Right lung (tissue), 5 donors: ENCODE results near the gene PFDN5. TPM values are rescaled to one million over a fixed set of nuclear protein-coding genes. Genes with fewer than 3 reads are reported as not detected.
"Not testable (repeated sequence)": the region's sequence is repeated elsewhere in the genome, so short reads cannot be mapped to it uniquely, and the experiment has no call there.

ENCODE experiments used
- DNase-seq, 2 donors: peaks; one replicate each; pipeline ENCODE4 v3.0.0-alpha.2; 2013
- polyA plus RNA-seq, 5 donors: library from polyadenylated mRNA; unstranded; fragments of 120-200 nt; gene quantifications; one replicate each; pipeline versions ENCODE4 v1.2.1 to v1.2.3, GENCODE V29; 2013; ENCODE audit warnings: inconsistent platforms in 1 of 5, low replicate concordance in 1 of 5; ENCODE audit not compliant: insufficient read length in 5 of 5, insufficient read depth in 1 of 5

The PFDN5 gene
- polyA plus RNA-seq, 5 donors, result 683 to 991 (median 734) TPM

DNA sequence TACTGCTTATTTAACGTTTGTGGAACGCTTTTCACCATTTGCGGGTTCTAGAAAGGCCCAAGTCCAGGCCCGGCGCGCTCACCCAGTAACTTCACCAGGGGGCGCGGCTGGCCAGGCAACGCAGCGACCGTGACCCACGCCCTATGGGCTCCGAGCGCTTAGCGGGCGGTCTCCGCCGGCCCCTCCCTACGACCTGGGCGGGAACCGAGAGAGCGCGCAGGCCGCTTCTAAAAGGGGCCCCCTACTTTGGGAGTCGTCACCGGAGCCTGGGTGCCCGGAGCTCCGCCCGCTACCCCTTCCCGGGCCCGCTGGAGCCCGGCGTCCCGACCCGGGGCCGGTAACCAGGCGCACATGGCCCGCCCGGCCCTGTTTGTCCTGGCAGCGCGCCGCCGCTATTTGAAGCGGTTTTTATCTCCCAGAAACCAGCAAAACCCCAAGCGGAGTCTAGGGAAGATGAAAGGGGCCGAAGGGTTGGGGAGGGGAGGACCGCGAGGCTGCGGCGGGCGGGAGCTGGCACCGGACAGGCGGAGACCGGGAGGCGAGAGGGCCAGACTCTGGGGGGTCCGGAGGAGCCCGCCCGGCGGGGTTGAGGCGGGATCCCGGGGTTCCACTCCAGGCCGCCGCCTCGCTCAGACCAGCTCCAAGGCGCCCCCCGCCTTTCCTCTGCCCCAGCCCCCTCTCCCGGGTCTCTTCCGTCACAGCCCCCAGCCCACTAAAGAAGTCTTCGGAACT lies 29.6 kb downstream of the PFDN5 start:
- DNase-seq, result peak; percentile 93

DNA sequence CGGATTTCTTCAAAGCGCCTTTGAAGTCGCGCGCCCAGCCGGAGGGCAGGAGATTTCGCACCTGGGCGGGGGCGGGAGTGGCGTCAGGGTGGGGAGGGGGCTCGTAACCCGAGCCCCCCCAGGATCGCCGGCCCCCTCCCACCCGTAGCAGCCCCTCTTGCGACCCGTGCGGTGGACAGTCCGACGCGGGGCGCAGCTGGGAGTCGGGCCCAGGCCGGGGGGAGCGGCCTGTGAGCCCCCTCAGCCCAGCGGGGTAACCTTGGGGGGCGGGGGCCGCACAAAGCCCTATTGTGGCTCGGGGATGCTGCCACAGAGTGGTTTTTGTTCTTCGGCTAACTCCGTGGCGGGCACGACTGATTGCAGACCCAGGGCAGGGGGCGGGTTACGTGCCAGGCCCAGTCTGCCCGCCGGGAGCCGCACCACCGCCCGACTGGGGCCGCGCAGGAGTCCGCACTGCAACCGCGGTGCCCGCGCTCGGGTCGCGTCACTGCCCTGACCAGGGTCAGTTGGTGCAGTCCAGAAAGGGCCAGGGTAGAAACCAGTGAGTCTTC lies 30.2 kb downstream of the PFDN5 start:
- peak; percentile 31 to 39 for DNase-seq

DNA sequence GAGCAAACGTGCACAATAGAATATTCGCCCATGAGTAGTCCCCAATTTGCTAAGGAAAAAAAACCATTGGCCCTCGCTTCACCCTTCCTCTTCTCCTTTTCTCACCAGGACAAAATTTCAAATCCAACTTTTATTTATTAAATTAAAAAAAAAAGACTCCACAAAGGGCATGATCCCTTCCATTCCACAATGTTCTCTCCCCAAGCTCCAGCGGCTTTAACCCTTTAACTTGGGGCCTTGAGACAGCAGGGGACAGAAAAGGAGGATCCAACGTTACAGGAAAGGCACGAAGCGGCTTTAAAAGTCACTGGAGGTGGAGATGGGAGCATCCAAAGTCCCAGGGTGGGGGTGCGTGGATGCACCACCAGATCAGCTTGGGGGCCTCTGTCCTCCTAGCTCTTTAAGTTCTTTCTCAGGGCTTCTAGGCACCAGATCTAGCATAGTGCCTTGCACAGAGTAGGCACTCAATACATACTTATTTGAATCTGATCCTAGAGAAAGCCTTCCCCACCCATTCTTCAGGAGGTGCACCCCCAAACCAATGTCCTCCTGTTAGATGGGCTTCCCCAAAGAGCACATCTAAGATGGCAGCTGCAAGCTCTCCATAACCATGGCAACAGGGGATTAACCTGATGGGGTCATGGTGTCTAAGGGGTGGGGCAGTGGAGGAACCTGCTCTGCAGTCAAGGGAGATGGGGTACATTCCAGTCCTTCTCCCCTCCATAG lies 31.3 kb downstream of the PFDN5 start:
- DNase-seq, result no peak

DNA sequence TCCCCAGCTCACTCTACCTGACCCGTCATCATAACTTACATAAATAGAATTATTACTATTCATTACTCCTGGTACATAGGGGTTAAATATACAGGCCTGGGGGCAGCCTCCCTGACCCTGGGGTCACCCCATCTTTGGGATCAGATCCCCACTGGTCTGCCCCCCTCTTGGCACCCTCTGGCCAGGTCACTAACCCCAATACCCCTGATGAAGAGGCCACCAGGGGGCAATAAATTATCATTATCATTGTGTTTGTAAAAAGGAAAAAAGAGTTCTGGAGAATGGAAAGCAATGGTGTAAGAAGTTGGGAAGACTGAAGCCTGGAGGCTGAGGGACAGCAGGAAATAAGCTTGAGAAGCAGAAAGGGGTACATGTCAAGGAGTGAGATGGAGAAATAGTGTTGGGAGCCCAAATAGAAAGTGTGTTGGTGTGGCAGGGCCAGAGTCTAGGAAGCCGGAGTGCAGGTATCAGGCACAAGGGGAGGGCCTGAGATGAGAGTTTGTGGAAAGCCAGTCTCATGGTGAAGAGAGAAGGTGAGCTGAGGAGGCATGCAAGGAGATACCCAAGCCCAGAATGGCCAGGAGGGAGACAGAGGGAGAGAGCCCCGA lies 32.2 kb downstream of the PFDN5 start:
- no peak for DNase-seq

DNA sequence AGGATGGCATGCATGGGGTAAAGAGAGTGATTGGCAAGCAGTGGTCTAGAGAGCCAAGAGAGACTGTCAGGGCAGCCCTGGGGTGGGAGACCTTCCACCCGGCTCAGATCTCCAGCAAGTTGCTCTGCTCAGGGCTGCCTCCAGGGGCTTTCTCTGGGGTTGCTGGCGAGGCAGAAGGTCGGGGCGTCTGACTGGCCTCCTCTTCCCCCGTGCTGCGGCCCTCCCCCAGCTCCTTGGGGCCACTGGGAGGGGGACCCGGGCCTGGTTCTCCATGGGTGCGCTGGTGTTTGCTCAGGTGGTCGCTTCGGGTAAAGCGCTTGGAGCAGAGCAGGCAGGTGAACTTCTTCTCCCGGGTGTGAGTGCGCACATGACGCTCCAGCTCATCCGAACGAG lies 32.7 kb downstream of the PFDN5 start:
- DNase-seq, result no peak

DNA sequence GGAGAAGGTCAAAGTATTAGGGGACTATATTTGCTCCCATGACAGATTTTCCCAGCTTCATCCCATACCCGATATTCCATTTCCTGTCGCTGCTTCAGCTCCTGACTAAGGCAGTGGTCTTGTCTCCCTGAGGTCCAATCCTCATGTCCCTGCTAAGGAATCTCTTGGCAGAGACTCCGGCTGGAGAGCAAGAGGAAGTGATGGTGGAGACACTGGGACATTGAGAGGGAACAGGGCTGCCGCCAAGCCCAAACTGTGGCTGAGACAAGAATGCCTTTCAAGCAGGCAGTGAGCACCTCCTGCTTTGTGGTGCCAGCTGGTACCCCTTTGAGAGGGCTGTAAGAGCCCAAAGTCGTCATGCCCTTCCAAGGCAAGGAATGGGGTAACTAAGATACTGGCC lies 35.3 kb downstream of the PFDN5 start:
- no peak for DNase-seq

DNA sequence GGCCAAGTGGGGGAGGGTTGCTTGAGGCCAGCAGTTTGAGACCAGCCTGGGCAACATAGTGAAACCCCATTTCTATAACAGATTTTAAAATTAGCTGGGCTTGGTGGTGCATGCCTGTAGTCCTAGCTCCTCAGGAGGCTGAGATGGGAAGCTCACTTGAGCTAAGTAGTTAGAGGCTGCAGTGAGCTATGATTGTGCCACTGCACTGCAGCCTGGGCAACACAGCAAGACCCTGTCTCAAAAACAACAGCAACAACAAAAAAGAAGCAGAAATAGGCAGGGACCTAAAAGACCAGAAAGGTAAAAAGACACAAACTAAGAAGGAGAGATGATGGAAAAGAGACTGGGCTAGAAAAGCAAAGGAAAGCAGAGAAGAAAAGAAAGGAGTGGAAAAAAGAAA lies 37.0 kb downstream of the PFDN5 start:
- not testable (repeated sequence) for DNase-seq

DNA sequence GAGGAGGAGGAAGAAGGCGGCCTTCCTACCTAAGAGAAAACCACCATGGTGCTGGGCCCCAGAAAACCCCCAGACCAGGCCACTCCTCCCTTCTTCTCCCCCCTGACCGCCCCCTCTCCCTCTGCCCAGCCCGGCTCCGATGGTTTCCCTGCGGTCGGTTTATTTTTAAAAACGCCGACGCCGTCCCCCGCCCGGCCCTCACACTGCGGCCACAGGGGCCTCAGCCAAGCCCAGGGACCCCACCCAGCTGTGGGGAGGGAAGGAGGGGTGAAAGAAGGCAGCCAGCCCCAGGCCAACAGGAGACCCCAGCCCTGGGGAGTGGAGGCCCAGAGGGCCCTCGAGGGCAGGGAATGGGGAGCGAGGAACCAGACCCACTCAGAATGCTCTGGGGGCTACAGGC lies 37.4 kb downstream of the PFDN5 start:
- no peak for DNase-seq

DNA sequence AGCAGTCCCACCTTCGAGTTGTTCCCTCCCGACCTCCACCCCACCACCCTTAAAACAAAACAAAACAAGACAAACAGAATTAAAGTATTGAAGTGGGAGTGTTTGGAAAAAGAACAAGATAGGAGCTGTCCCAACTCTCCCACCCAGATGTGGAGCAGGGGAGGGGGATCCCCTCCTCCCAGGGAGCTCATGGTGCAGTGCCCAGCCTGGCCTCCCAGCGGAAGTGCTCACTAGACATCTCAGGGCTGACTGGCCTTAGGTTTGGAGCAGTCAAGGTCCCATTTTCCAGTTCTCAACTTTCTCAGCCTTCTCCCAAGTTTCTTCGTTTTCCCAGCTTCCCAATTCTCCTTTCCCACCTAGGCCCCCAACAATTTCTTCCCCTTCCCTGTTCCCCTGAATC lies 37.9 kb downstream of the PFDN5 start:
- no peak for DNase-seq

DNA sequence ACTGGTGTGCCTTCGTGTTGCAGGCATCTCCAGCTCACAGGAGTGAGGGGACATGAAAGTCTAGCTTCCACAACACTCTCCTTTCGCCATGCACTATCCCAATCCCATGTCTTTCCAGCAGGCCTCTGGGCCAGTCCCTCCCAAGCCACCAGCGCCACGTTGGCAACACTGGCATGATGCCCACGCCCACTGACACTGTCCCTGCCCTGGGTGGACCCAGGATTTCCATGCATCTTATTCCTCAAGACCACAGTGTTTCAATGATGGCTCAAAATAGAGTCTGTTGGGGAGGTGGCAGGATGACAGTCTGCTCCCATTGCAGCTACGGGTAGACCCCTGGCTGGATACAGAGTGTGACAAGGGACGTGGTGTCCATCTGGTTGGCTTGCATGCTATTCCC lies 38.5 kb downstream of the PFDN5 start:
- no peak for DNase-seq

DNA sequence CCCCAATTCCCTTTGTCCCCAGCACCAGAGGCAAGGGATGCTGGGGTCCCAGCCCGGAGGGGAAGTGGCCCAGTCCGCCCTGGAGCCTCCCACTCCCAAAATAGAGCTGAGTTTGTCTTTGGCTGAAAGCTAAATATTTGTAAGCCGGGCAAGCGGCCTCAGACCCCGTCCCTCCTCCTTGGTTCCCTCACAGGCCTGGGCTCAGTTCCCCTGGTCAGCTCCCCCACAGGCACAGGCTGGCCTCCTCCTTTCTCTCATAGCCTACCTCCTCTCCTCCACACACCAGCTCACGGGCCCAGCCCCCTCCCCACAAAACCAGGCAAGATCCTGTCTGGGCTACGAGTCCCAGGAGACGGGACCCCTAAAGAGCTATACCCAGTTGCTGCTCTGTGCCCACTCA lies 39.5 kb downstream of the PFDN5 start:
- no peak for DNase-seq

DNA sequence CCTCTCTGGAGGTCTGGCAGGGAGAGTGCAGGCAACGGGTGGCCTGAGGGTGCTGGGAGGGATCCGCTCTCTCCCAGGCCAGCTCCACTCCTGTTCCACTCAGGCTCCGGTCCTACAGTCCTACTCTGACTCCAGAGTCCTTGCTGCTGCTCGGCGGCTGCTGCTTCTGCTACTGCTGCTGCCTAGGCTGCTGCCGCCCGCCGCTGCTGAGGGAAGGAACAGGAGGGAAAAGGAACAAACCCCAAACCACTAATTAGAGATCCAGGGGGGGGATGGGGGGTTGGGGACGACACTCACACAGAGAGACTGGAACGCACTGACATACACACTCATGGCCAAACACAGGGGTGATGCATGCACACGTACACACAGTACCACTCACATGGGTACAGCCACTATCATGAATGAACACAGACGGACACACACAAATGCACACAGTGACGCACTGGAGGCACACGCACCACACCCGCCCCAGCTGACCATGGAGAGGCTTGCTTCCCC lies 40.9 kb downstream of the PFDN5 start, which contains the start of gene SP7:
Gene SP7 (minus strand): TSS at position 174 of the 501 bp plus-strand sequence. CDS start 708 bp downstream, outside the sequence.
- no peak for DNase-seq

DNA sequence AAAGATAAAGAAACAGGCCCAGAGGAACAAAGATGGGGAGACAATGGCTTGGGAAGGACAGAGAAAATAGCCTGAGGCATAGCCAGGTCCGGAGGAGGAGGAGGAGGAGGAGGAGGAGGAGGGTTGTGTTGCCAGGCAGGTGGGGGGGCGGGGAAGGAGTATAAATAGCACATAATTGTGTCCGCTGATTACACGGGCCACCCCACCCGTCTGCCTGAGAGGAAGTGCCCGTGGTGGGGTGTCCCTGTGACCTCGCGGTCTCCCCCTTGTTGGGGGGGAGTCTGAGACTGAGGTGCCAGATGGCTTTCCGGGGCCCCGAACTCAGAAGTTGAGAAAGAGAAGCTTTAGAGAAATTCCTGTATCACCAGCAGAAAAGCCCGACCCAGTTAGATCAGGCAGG lies 42.7 kb downstream of the PFDN5 start:
- DNase-seq, result no peak

DNA sequence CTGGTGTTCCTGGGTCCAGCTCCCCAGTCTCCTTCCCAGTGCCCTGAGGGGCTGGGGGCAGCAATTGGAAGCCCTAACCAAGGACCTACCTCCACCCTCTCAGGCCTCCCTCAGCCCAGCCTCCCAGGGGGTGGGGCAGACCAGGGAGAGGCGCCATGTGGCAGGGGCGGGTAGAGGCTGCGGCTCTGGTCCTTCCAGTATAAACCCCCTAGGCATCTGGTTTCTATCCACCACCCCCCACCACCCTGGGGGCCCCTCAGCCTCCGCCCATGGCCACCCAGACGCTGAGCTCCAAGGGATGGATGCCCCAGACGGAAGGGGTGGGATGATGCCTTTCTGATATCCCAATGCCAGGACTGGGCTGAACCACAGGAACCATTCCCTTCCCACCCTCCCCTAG lies 43.6 kb downstream of the PFDN5 start:
- DNase-seq, result no peak

DNA sequence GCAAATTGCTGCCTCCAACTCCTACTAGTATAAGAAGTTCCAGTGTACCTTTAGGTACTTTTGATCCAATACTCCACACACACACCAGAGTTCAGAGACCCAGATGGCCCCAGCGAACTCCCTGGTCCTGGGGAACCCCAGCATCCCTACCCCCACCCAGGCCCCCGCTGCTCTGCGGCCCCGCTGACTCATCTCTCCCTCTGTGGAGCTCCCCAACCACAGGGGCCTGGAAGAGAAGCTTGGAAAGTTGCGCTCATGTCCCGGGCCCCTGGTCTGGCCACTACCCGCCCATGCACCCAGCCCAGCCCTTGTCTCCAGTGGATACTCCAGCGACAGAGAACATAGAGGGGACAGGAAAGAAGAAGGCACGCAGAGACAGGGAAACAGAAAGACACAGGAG lies 45.1 kb downstream of the PFDN5 start:
- DNase-seq, result no peak

DNA sequence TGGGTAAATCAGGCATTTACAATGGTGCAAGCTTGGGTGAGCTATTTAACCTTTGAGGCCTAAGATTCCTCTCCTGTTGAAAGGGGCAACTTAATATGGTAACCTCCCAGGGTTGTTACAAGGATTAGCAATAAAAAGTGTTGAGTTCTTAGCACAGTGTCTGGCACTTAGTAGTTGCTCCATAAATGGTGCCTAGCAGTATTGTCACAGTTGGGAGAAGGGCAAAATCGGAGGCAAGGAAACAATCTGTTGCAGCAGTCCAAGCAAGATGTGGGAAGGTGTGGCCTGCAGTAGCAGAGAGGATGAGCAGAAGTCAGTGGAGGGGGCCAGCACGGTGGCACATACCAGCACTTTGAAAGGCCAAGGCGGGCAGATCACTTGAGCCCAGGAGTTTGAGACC lies 48.1 kb downstream of the PFDN5 start:
- no peak for DNase-seq

DNA sequence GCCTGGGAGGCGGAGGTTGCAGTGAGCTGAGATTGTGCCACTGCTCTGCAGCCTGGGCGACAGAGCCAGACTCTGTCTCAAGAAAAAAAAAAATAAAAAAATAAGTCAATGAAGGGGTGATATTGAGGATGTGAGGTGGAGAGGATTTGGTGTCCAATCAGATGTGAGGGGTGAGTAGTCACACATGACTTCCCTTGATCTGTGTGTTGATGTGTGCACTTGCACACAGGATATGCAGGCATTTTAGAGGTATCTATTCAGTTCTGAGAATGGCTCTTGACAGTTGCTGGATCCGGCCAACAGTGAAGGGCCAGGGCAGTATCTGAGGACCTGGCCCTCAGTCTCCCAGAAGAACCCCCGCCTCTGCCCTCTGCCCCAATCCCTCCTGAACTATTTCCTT lies 48.6 kb downstream of the PFDN5 start:
- DNase-seq, result no peak

DNA sequence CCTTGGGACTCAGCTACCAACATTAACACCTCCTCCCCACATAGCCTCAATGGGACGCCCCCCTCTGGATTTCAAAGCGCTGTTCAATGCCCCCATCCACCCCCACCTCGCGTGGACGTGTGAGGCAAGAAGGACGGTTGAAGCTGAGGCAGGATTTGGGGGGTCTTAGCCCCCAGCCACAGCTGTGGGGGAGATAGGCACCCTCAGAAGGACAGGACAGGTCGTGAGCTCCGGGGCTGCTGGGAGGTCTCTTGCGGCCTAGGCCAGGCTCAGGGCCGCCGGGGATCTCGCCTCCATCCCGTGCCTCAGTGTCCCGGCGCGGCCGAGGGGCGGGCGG lies 49.1 kb downstream of the PFDN5 start:
- DNase-seq, result no peak

DNA sequence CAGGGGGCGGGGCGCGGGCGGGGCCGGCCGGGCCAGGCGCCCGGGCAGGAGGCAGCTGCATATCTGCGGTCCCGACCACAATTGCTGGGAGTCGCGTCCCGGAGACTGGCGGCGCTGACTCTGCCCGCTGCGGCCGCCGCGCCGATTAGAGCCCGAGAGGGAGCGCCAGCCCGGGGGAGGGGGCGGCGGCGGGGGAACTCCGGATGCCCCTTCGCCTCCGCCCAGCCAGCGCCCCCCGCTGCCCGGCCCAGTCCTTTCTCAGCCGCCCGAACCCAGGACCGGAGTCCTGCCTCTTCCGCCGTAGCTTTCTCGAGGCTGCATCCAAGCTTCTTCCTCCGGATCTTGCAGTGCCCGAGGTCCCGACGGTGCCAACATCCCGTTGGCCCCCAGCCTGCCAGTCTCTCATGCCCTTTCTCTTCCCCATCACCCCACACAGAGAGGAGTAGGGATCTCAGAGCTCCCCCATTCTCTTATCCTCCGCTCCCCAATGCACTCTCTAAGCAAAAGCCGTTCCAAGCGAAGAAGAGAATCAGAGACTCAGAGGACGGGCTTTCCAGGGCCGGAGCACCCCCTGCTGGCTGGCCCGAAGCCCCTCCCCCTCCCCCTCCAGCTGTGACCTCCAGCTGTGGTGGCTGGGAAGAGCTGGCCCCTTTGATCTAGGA lies 49.6 kb downstream of the PFDN5 start:
- peak; percentile 83 to 87 for DNase-seq

DNA sequence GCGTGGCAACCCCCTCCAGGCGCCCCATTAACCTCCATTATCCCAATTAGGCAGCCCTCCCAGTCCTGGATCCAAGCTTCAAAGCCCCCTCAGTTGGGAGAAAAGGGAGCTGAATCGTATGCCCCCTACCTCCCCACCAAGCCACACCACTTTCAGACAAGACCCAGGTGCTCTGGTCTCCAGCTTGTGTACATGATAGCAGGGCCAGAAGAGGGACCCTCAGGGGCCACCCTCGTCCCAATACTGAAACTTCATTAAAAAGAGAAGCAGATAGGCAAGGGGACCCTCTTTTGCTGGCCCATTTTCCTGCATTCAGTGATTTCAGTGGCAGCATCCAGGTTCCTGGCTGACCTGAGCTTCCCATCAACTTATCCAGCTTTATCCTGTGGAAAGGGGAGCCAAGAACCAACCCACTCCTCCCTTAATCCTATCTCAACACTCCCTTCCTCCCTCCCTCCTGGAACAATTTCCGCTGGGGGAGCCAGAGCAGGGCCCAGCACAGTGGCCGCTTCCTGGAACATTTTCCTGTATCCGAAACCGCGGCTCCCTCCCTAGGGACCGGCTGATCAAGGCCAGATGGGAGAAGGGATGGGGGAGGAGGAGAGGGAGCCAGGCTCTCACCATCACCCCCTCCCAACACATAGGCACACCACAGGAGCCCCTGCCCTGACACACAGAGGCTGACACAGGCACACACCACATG lies 50.3 kb downstream of the PFDN5 start:
- DNase-seq, result peak in 1 of 2 donors; percentile 27

DNA sequence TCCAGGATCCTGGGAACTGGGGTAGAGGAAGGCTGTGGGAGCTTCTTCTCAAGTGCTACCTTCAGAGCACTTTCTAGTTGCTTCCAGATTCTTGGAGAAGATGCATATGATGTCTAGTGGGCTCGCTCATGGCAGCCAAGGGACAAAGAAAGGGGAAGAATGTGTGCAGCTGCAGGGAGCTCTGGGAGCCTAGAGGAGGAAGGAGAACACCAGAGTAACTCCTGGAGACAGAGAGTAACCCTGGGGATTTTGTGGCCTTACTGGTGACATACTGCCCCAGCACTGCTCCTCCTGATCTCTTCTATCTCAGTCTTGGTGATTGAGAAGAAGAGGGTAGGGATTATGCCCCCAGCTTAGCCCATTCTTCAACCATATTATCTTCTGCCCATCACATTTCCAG lies 51.1 kb downstream of the PFDN5 start:
- DNase-seq, result no peak
